ENCODE data around the gene FHL1.
"Not testable (repeated sequence)": the region's sequence is repeated elsewhere in the genome, so short reads cannot be mapped to it uniquely, and the experiment has no call there.

Gene FHL1

GRCh38 chrX:136211766-136212556 lies 64.6 kb downstream of the FHL1 start:
- no peak for DNase-seq

DNA sequence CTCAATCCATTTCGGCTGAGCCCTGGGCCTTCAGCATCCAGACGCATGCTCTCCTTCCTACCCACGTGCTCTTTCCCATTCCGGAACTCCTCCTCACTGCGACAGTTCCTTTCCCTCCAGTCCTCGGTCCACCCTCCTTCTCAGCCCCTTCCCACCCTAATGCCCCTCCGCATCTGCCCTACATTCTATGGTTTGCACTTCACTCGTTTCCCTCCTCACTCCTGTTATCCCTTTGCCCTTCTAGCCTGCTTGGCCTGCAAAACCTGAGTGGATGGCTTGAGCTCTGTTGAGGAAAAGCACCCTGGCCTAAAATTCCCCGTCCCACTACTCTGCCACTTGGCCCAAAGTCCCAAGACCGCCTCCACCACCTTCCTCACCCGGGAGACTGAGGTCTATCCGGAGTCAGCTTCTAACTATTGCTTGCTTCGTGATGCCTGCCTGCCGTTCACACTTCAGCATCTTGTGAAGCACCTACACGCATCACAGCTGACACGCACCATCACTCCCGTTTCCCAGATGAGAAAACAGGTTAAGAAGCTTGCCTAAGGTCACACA lies 65.3 kb downstream of the FHL1 start:
- no peak for DNase-seq

DNA sequence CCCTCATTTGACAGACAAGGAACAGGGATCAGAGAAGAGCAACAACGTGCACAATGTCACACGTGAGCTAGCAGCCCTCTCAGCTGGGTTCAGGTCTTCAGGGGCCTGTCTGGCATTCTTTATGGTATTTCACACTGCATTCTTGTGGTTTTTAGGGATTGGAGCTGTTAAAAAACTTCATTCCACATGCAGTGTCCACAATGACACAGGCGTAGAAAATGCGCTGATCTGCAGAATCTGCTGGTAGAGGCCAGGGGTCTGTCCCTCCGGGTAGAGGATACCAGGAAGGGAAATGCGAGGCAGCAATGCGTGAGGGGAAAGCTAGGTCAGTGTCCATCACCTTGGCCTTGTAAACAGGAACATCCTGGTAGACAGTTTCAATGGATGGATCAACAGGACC lies 67.2 kb downstream of the FHL1 start:
- DNase-seq, result no peak

GRCh38 chrX:136215559-136215958 lies 68.2 kb downstream of the FHL1 start:
- DNase-seq, result no peak

DNA sequence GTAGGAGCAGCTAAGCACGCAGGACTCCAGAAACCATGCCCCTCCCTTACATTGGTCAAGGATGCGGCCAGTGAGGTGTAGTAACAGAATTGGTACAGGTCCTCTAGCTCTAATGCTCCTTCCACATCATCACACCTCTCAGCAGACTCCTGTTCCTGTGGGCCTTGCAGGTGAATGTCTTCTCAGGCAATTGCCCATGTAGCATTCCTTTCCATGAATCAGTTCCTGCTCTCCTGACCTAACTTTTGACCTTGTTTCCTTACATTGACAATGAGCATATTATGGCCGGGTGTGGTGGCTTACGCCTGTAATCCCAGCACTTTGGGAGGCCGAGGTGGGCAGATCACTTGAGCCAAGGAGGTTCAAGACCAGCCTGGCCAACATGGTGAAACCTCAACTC lies 72.6 kb downstream of the FHL1 start:
- no peak for DNase-seq

DNA sequence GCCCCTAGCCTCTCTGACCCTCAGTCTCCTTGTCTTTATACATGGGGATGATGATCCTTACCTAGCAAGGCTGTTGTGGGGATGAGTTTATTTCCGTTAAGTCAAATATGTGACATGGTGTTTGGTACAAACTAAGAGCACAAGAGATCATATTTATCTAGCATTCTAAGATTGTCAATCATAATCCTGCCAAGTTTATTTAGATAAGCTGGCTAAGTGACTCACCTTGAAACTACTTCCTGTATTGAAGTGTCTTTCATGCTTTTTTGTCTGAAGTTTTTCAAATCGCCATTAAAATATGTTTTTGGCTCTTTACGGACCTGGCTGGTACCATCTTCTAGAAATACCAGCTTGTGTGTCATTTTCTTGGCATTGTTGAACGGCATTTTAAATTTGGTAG lies 73.2 kb downstream of the FHL1 start:
- no peak for DNase-seq

- no peak for DNase-seq
Observed at GRCh38 chrX:136220951-136221350, 73.6 kb downstream of the FHL1 start.

GRCh38 chrX:136221851-136222513 lies 74.6 kb downstream of the FHL1 start:
- DNase-seq, result no peak

DNA sequence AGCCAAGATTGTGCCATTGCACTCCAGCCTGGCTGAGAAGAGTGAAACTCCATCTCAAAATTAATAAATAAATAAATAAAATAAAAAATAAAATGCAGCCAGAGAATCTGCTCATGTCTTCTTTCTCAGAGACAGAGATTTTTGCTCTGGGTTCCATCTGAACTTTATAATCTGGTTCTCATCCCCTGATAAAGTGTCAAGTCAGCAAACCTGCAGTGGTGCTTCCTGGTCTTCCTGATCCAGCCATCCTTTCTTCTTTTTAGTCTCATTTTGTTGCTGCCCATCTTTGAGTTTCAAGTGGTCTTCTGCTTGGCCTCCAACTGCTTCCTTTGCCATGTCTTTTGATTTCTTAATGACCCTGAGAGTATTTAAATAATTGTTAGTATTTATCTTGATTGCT lies 79.7 kb downstream of the FHL1 start:
- DNase-seq, result no peak

- DNase-seq, result no peak
Observed at GRCh38 chrX:136227948-136228838, 80.9 kb downstream of the FHL1 start.

GRCh38 chrX:136228839-136229207 lies 81.5 kb downstream of the FHL1 start:
- no peak for DNase-seq

DNA sequence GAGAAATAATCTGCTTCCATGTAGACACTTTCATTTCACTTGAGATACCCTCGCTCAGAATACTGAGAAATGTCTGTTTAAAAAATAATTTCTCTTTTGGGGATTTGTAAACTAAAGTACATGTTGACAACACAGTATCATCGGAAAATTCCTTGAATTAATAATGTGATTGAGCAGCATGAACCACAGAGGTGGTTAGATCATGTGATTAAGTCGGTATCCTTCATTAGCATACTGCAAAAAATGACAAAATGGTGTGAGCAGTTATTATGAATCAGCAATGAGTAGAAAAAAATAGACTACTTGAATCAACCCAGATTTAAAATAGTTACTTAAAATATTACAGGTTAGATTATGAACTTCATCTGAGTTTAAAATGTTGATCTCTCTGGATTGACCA lies 89.7 kb downstream of the FHL1 start:
- DNase-seq, result no peak

- not testable (repeated sequence) for DNase-seq
Observed at GRCh38 chrX:136237849-136238248, 90.5 kb downstream of the FHL1 start.

GRCh38 chrX:136246201-136246600 lies 98.9 kb downstream of the FHL1 start:
- DNase-seq, result no peak

DNA sequence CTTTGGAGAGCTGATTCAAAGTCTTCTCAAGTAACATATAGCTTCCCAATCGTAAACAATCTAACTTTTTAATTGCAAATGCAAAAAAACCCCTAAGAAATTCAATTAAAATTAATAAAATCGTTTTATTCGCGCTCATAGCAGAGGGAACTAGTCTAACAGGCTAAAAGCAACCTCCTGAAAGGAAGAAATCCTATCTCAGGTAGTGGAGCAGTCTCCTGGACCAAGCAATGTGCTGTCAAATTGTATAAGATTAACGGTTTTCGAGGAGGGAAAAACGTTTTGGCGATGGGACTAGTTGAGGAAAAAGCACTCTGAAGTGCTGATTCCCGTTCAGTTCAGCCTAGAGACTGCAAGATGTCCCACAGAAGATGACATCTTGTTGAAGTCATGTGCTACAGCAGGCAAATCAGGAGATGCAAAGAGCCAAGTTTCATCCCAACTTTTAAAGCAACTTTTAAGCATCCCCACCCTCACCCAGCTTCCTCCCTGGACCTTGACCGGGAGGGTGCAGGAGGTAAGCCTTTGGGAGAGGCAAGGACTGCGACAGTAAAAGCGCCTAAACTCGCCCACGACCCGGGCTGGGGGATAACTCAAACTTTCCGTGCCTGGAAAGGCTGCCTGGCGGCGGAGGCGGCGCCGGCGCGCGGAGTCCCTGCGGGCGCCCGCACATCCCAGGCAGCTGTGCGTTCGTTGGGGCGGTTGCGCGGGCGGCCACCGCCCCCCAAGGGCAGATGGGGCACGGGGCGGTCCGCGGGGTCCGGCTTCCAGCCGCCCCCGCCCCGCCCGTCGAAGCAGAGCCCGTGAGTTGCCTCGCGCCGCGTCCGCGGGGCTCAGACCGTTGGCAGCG lies 103.1 kb downstream of the FHL1 start:
- no peak for DNase-seq

- DNase-seq, result no peak
Observed at GRCh38 chrX:136251041-136251991, 104.0 kb downstream of the FHL1 start, which contains the start of gene MAP7D3. TSS of gene MAP7D3 (minus strand) at chrX:136251400. CDS start at chrX:136251358, 42 bp downstream.

DNA sequence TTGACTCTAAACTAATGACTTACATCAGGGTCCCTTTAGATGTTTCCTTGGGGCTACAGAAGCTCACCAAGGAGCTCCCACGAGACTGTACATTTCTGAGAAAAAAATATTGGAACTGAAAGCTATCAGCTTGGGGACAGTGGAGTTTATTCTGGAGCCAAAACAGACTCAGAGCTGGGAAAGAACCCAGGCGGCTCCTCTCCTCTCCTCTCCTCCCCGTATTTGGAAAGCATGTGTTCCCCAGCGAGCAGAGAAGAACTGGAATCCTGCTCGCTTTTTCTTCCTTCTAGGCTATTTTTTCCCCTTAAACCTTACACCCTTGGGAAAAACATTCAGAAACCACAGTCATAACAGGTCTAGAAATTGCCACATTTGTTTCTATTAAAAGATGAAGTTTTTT lies 108.2 kb downstream of the FHL1 start:
- DNase-seq, result no peak

DNA sequence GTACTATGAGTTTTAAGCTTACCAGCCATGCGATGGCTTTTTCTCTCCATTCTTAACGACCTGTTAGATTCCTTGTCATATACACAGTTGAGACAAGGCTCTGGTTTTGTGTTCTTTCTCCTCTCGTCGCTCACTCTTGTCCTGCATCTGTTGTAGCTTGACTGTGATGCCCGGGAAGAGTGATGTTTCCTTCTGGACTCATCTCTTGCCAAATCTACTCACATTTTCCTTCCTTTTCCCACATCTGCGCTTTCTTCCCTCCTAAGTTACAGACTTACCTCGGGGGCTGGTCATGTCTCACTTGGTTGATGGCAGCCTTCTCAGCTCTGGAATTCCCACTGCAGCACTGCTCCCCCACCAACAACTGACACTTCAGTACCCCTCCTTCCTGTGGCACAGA lies 108.7 kb downstream of the FHL1 start:
- no peak for DNase-seq

DNA sequence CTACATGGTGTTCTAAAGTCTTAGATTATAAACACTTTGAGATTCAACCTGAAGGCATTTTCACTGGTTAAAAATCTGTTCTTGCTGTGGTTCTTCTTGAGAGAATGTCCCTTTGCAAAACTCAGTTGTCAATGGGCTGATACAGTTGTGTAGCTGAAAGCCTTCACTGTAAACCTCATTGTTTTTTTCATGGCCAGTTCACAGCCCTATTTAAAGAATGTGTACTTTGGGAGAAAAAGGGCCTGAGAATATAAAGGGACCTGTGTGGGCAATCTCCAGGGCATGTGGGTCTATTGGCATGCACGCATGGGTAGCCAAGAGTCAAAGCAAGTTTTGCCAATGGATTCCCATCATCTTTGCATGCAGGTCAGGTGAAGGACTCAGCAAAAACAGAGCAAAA lies 111.6 kb downstream of the FHL1 start:
- DNase-seq, result no peak

DNA sequence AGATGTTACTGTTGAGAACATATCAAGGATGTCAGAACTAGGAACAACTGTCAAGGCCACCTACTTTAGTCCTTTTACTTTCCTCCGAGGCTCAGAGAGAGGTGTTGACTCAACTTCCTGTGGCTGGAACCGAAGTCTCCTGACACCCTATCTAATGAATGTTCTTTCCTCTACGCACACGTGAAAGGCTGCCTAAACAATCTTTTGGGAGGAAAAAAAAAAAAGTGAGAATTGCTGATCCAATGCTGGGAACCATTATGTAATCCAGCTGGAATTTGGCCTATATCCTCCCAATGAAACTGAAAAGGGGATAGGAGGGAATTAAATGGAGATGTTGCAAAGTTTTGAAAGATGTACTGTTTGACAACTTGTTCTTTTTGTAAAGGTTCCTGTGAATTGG lies 112.2 kb downstream of the FHL1 start:
- no peak for DNase-seq

- DNase-seq, result no peak
Observed at GRCh38 chrX:136260776-136261175, 113.4 kb downstream of the FHL1 start.

Measured in SHP77 (cell line).